GM21526 (cell line): ENCODE measurements around the gene LILRB2.
"Not testable (repeated sequence)": the region's sequence is repeated elsewhere in the genome, so short reads cannot be mapped to it uniquely, and the experiment has no call there.

Experiments used
- ATAC-seq: cut with Tn5 transposase; IDR thresholded peaks from one replicate; pipeline ENCODE4 v1.9.1; 2021; ENCODE audit warnings: moderate library complexity; ENCODE audit not compliant: unreplicated experiment, low FRiP score

The LILRB2 gene

DNA sequence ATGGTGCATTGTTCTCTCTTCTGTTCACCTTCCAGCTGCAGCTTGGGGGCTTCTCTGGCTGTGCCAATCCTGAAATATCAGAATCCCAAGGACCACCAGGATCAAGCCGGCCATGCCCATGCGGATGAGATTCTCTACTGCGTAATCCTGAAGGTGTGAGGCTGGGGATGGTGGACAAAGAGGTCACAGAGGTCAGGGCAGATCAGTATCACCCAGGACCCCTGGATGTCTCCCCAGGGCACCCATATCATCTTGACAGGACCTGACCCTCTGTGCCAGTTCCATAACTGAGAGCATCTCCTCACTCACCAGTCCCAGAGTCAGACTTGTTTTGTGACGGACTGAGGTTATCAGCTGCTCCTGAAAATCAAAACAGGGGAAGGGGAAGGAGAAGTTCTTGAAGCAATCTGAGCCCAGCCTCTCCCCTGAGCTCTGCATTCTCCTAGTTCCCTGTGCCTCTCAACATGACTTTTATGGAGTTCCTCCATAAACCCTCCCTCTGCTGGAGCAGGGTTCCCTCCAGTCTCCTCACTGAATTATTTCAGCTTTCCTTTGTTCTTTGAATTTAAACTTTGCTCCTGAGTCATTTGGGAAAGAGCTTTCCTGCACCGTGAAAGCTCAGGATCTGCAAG is 26.6 kb upstream of the LILRB2 start:
- ATAC-seq, result no peak

DNA sequence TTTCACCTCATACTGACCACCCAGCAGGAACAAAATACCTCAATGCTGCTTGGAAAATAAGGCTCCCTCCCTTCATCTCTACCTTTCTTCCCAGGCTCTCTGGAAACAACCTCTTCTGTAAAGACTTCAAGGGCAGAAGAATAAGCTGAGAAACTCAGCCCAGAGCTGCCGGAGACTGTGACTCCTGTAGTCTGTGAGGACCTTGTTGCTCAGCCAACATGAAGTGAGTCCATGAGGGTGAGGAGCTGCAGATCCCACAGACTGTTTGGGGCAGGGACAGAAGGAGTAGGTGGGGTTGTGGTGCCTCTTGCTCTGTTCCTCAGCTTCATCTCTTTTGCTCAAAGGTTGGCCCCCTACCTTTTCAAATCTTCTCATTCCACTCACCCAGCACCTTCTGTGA is 24.2 kb upstream of the LILRB2 start:
- ATAC-seq, result no peak

DNA sequence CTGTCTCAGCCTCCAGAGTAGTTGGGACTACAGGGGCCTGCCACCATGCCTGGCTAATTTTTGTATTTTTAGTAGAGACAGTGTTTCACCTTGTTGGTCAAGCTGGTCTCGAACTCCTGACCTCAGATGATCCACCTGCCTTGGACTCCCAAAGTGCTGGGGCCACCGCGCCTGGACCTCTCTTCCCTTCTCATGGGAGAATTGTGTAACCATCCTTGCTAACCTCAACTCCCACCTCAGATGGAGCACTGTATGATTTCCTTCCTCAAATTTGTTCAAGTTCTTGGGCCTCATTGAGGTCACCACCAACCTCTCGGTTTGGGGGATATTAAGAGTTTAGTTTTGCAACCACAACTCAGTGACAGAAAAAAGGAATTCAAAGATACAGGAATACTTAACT is 21.3 kb upstream of the LILRB2 start:
- no peak for ATAC-seq

DNA sequence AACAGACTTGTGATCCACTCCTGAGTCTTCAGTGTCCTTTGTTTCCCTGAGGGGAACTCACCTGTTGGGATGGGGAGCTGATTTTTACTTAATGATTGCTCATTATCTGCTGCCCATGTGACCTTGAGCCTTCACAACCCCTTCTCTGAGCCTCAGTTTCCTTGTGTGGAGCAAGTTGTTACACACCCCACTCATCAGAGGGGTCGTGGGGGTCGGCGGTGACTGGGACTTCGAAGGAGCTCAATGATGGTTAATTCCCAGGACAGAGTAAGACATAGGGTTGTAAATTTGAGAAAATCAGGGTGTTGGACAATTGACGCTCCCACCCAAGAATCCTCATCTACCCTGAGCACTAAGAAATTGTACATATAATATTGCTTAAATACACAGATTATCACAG is 18.6 kb upstream of the LILRB2 start:
- no peak for ATAC-seq

DNA sequence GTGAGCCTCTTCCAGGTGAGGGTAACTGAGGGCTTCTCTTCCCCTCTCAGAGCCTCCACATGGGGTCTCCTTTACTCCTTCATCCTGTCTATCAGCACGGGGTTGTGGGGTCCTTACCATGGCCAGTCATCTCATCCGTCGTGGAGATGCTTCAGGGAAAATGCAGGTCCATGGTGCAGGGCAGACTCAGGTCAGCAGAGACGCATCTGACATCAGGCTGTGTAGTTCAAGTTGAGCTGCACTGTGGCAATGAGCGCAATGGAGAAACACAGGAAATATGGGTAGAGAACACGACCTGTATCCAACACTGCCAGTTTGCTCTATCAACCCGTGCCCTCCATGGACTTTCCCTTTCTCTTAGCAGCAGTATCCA is 18.2 kb upstream of the LILRB2 start:
- ATAC-seq, result no peak

DNA sequence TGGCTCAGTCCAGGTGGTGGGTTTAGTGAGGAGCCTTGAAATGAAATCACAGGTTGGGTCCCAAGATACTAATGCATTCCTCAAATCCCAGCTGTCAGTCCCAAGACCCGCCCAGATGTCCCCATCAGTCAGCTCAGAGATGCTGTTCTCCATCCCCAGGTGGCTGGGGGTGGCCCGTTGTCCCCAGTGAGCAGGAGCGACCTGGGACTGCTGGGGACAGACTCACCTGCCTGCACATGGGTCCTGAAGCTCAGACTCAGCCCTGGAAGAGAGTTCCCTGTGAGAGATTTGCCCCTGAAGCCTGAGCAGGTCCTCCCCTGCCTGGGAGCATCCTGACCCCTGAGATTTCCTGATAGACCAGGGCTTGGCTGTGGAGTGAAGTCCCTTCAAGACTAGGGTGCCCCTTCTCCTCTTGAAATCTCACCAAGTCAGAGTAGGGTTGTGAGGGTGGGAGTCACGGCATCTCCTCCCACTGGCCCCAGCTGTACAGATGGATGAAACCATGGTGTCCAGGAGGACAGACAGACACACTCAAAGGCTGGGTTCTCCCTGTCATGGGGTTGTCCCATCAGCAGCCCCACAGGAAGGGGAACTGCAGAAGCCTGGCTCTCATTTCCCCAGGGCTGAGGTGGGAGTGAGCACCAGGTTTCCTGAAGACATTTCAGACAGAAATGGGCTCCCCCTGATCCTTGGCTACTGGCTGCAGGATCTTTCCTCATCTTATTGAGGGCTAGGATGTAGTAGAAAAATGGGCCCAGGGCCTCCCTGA is 17.6 kb upstream of the LILRB2 start:
- no peak for ATAC-seq

DNA sequence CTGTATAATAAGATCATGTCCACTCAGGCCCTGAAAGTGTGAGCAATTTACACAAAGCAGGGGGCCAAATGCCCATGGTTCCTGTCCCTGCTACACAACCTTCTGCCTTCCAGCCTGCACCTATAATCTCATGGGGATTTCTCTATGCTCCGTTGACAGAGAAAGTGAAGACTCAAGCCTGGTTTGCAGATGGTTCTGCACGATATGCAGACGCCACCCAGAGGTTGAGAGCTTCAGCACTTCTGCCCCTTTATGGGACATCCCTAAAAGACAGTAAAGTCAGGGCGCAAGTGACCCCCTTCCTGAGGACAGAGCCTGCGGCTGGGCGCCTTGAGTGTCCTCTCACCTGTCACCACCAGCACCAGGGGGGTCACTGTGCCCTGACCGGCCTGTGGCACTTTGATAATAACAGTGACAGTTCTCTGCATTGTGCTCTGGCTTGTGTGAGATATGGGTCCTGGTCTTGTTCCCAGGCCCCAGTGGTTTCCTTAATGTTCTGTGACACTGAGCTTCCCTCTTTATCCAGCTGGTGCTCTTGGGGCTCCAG is 16.9 kb upstream of the LILRB2 start:
- no peak for ATAC-seq

DNA sequence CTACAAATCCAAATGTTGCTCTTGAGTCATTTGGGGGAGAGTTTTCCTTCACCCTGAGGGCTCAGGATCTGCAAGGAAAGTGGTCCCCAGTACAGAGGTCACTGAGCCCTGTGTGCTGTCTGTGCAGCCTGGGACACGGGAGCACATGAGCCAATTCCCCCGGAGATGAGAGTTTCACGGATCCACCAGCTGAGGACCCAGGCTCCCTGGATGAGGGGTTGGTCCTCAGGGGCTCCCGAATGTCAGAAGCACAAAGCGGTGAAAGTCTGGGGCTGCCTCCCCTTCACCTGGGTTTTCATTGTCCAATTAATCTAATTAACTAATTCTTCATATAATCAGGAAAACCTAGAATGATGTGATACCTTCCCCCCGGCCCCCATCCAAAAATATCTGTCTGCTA is 13.6 kb upstream of the LILRB2 start:
- no peak for ATAC-seq

DNA sequence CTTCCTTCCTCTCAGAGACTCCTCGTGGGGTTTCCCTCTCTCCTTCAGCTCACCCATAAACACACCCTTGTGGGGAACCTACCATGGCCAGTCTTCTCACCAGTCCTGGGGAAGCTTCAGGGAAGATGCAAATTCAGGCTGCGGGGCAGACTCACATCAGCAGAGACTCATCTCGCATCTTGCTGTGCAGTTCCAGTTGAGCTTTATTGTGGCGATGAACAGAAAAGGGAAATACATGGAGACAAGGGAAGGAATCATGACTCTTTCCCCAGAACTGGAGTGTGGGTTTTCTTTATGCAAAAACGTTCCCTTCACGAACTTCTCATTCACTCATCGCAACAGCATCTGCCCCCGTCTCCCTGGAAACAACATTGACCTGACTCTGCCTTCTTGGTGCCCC is 8.2 kb upstream of the LILRB2 start:
- not testable (repeated sequence) for ATAC-seq

DNA sequence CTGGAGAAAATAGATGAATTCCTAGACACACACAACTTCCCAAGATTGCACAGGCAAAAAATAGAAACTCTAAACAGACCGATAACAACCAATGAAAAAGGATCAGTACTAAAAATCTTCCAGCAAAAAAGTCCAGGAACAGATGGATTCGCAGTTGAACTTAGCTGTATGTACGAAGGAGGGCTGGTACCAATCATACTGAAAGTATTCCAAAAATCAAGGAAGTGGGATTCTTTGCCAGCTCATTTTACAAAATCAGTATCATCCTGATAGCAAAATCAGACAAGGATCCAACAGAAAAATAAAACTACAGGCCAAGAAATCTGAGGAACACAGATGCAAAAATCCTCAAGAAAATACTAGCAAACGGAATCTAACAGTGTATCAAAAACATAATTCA is 6.5 kb upstream of the LILRB2 start:
- ATAC-seq, result no peak

DNA sequence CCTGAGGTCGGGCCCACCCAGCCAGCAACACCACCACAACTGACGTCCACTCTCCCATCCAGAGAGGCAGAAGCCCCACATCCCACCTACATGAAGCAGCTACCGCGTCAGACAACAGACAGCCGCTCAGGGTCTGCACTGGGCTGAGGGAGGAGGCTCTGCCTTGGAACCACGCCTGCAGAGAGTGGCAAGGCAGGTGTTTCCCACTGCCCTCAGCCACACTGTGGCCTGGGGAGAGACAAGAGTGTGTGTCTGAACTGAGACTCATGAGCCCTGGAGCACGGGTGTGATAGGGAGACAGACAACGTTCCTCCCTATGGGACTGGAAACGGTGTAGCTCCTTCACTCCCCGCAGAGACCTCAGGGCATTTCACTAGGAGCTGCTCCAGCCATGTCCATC is 5.4 kb upstream of the LILRB2 start:
- ATAC-seq, result not testable (repeated sequence)

DNA sequence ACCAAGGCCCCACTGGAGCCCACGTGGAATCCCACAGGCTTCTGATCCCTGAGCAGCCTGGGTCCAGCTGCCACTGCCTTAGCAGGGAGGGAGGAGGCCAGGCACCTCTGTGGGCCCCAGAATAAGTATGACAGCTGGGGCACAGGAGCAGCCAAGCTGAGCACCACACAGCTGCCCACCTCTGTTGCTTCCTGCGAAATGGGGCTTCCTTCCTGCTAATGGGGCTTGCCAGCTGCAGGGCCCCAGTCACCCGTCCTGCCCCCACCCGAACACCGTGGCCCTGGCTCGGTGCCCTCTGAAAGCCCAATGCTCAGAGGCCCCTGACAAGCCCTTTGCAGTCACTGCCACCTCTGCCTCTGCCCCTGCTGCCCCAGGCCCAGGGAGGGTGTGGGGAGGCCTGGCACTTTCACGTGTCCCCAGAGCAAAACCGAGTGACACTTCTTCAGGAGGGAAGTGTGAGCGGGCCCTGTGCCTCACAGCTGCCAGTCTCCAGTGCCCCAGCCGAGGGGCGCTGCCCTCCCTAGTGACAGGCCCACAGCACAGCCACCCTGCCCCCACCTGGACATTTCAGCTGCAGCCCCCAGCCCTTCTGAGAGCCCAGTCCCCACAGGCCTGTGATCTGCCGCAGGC is 4.6 kb upstream of the LILRB2 start:
- ATAC-seq, result not testable (repeated sequence)

DNA sequence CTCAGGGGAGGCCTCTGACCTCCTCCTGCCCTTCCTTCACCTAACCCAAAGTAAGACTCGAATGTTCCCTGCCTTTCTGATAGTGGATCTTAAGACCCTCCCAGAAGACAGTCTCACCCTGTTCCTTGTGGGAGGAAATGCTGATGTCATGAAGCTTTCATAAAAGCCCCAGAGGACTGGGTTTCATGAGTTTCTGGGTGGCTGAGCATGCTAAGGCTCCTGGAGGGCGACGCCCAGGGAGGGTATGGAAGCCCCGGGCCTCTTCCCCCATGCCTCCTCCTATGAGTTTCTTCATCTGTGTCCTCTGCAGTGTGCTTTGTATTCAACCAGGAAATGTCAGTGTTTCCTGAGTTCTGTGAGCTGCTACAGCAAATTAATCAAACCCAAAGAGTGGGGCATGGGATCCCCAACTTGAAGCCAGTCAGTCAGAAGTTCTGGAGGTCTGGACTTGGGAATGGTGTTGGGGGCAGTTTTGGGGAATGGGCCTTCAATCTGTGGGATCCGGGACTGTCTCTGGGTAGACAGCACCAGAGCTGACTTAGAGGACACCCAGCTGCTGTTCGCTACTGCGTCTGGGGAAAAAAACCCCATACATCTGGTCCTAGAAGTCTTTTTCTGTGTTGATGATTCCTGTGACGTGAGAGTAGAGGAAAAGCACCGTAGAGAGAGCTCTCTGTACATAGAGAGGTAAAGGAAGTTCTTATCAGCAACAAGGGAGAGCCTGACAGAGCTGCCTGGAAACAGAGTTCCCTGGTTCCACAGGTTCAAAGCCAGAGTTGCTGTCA is 2.0 kb upstream of the LILRB2 start:
- no peak for ATAC-seq

DNA sequence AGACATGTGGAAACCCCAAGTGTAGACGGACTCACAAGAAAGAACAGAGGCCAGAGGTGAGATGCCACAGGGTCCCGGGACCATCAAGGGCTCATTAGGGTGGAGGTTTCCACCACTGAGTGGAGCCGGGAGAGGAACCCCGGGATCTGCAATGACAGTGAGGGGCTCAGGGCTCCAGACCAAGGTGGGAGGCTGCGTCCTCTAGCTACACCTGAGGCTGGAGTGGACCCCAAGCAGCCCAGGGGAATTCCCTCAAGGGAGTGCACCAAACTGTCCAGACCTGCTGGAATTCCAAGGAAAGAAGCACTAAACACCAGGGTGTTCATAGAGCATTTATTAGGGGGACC is 792 bp upstream of the LILRB2 start:
- ATAC-seq, result not testable (repeated sequence)

DNA sequence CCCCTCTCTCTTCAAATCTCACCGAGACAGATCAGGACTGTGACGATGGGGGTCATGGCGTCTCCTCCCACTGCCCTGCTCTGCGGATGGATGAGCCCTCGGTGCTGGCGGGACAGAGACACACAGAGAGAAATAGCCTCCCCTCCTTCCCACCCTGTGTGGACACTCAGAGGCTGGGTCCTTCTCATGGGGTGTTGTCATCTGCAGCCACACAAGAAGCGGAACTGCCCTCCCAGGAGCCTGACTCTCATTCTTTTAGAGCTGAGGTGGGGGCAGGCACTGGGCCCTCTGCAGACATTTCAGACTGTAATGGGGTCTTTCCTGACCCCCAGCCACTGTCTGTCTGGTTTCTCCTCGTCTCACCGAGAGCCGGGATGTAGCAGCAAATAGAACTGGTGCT is 469 bp downstream of the LILRB2 start:
- ATAC-seq, result not testable (repeated sequence)

DNA sequence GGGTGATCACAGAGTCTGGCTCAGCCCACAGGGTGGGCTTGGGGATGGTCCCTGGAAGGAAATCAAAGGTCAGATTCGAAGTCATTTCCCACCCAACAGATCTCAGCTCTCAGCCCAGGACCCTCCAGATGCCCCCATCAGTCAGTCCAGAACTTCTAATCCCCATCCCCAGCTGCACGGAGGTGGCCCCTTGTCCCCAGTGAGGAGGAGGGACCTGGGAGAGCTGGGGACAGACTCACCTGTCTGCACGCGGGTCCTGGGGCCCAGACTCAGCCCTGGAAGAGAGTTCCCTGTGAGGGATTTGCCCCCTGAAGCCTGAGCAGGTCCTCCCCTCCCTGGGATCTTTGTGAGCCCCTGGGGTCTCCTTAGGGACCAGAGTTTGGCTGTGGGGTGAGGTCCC is 885 bp downstream of the LILRB2 start:
- not testable (repeated sequence) for ATAC-seq

DNA sequence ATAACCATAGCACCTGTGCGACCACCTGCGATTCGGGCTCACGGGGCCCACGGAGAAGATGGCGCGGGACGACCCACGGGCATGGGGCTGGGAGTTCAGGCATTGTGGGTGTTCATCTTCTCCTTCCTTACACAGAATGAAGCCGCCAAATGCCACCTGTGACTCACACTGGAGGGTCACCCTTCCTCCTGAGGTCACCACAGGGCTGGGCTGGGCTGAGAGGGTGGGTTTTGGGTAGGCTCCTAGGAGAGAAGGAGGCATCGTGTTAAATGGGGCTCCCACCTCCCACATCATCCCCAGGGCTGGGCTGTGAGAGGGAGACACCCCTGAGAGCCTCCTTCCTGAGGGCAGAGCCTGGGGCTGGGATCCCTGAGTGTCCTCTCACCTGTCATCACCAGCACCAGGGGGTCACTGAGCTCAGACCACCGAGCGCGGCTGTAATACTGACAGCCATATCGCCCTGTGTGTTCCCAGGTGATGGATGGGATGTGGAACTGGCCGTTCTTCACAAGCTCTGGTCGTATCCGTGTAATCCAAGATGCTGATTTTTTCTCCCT is 1.4 kb downstream of the LILRB2 start:
- ATAC-seq, result no peak

DNA sequence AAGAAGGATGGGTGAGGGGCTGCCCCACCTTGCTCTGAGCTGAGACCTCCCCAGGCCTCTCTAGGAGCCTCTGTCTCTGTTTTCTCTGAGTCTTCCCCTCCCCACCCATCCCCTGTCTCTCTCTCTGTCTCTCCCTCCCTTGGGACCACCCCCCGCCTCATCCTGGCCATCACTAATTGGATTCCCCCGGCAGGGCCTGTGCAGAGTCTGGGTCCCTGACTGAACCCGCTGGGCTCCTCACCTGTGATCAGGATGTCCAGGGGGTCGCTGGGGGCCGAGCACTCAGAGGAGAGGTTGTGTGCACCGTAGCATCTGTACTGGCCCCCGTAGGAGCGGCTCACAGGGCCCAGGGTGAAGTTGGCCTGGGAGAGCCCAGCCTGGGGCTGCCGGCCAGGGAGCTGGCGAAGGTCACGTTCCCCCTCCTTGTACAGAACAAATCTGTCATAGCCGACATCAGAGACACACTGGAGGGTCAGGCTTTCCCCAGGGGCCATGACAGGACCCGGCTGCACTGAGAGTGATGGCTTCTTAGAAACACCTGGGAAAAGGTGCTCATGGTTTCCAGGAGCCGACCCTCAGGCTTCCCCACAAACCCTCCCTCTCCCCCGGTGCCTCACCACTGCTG is 2.2 kb downstream of the LILRB2 start:
- ATAC-seq, result not testable (repeated sequence)

DNA sequence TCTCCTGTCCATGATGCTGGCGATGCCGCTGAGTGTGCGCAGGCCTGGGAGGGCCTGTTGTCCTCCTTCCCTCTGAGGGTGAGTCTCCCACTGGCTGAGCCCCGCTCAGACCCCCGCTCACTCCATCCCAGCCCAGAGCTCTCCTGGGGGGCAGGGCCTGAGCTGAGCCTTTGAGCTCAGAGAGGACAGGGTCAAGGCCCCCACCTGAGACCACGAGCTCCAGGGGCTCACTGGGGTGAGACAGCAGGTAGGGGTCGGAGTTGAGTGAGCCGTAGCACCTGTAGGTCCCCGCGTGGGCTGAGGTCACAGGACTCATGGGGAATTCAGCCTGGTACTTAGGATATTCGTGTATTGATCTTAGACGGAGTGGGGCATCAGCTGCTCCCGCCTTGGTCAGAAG is 2.9 kb downstream of the LILRB2 start:
- ATAC-seq, result not testable (repeated sequence)

DNA sequence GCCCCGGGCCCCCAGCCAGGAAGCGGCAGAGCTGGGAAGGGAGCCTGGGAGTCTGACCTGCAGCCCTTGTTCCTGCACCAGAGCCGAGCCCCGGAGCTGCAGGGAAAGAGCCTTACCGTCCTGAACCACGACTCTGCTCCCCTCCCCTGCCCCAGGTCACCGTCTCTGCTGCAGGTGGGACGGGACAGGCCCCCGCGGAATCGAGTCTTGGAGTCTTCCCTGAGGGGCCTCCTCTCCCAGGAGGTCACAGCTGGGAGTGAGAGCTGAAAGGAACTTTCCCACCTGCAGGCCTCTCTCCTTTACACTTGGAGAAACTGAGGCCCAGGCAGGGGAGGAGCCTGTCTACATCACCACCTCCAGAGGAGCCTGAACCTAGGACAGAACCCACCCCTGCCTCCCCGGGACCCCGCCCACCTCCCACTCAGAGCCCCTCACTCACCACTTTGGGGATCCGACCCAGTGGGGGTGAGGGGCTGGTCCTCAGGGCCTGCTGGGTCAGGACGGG is 3.7 kb downstream of the LILRB2 start:
- ATAC-seq, result not testable (repeated sequence)
